Muscle layer of colon (tissue), 2 donors: ENCODE data around the gene RPS21.

Experiments
- H3K27ac ChIP-seq: one replicate; pipeline ENCODE4 v1.7.0; 2013; ENCODE audit warnings: low read depth, mild to moderate bottlenecking, low read length, moderate library complexity
- H3K27me3 ChIP-seq, 2 donors: one replicate each; pipeline ENCODE4 v1.7.0; 2013; ENCODE audit warnings: low read length in 2 of 2, mild to moderate bottlenecking in 2 of 2; ENCODE audit not compliant: insufficient read depth in 2 of 2, control insufficient read depth in 1 of 2
- H3K36me3 ChIP-seq: one replicate; pipeline ENCODE4 v1.7.0; 2013; ENCODE audit warnings: mild to moderate bottlenecking, low read length; ENCODE audit not compliant: insufficient read depth
- H3K4me1 ChIP-seq: one replicate; pipeline ENCODE4 v1.7.0; 2013; ENCODE audit warnings: mild to moderate bottlenecking, low read length; ENCODE audit not compliant: insufficient read depth
- H3K4me3 ChIP-seq, 2 donors: one replicate each; pipeline ENCODE4 v1.7.0; 2013; ENCODE audit warnings: low read length in 2 of 2, low read depth in 1 of 2, mild to moderate bottlenecking in 1 of 2, moderate library complexity in 1 of 2
- H3K9ac ChIP-seq: one replicate; pipeline ENCODE4 v1.7.0; 2013; ENCODE audit warnings: low read length
- H3K9me3 ChIP-seq: one replicate; pipeline ENCODE4 v1.7.0; 2013; ENCODE audit warnings: mild to moderate bottlenecking, low read length
- donor health status: abdominal sarcoma.
- donor health status: Adenocarcinoma of cecum.

The RPS21 gene

GRCh38 chr20:62398120-62398821 lies 11.4 kb downstream of the RPS21 start:
- Histone ChIP-seq H3K4me1 (no peaks in the 10 kb centered on the region), H3K4me3 (no peak overlapping the region), H3K9me3 (no peaks in the 10 kb centered on the region), H3K36me3 (peaks cover 3% of the 10 kb centered on the region), H3K27ac (no peak overlapping the region), H3K9ac (no peak overlapping the region), H3K27me3 (no peaks in the 10 kb centered on the region)

GRCh38 chr20:62400021-62400420 lies 13.1 kb downstream of the RPS21 start:
- H3K9ac ChIP-seq = no peak overlapping the region
- H3K27ac ChIP-seq = no peak overlapping the region
- H3K27me3 ChIP-seq = no peaks in the 10 kb centered on the region
- no peaks in the 10 kb centered on the region for H3K36me3 ChIP-seq
- peaks cover 2% of the 10 kb centered on the region for H3K4me1 ChIP-seq
- no peaks in the 10 kb centered on the region for H3K9me3 ChIP-seq
- H3K4me3 ChIP-seq = no peak overlapping the region

GRCh38 chr20:62400541-62400940 lies 13.6 kb downstream of the RPS21 start:
- H3K9me3 ChIP-seq = no peaks in the 10 kb centered on the region
- peaks cover 7% of the 10 kb centered on the region for H3K4me1 ChIP-seq
- H3K36me3 ChIP-seq = no peaks in the 10 kb centered on the region
- H3K27me3 ChIP-seq = no peaks in the 10 kb centered on the region
- H3K27ac ChIP-seq = no peak overlapping the region
- H3K4me3 ChIP-seq = no peak overlapping the region
- H3K9ac ChIP-seq = no peak overlapping the region

- no peak overlapping the region for H3K27ac ChIP-seq
- no peaks in the 10 kb centered on the region for H3K9me3 ChIP-seq
- H3K4me3 ChIP-seq = no peak overlapping the region
Observed at GRCh38 chr20:62401331-62401779, 14.5 kb downstream of the RPS21 start.

GRCh38 chr20:62402456-62403150 lies 15.7 kb downstream of the RPS21 start:
- Histone ChIP-seq H3K9ac (no peak overlapping the region), H3K27me3 (no peaks in the 10 kb centered on the region), H3K9me3 (no peaks in the 10 kb centered on the region), H3K4me3 (no peak overlapping the region), H3K4me1 (peaks cover 18% of the 10 kb centered on the region), H3K36me3 (no peaks in the 10 kb centered on the region), H3K27ac (no peak overlapping the region)

More at GRCh38 chr20:62401331-62401779, 14.5 kb downstream of the RPS21 start:
- Histone ChIP-seq H3K27me3 (no peaks in the 10 kb centered on the region), H3K4me1 (peaks cover 15% of the 10 kb centered on the region), H3K36me3 (no peaks in the 10 kb centered on the region), H3K9ac (no peak overlapping the region)

- Histone ChIP-seq H3K36me3 (no peaks in the 10 kb centered on the region), H3K9me3 (no peaks in the 10 kb centered on the region), H3K4me3 (no peak overlapping the region), H3K4me1 (peaks cover 18% of the 10 kb centered on the region), H3K9ac (no peak overlapping the region), H3K27me3 (no peaks in the 10 kb centered on the region), H3K27ac (no peak overlapping the region)
Observed at GRCh38 chr20:62403331-62403730, 16.4 kb downstream of the RPS21 start.

- peaks cover 18% of the 10 kb centered on the region for H3K4me1 ChIP-seq
- H3K36me3 ChIP-seq = no peaks in the 10 kb centered on the region
- no peaks in the 10 kb centered on the region for H3K9me3 ChIP-seq
- H3K4me3 ChIP-seq = no peak overlapping the region
- H3K27ac ChIP-seq = no peak overlapping the region
- H3K27me3 ChIP-seq = no peaks in the 10 kb centered on the region
- H3K9ac ChIP-seq = no peak overlapping the region
Observed at GRCh38 chr20:62404112-62404665, 17.3 kb downstream of the RPS21 start.

GRCh38 chr20:62404761-62405107 lies 17.8 kb downstream of the RPS21 start:
- Histone ChIP-seq H3K9ac (no peak overlapping the region), H3K4me3 (no peak overlapping the region), H3K27me3 (no peaks in the 10 kb centered on the region), H3K27ac (no peak overlapping the region), H3K36me3 (no peaks in the 10 kb centered on the region), H3K9me3 (no peaks in the 10 kb centered on the region), H3K4me1 (peaks cover 21% of the 10 kb centered on the region)

GRCh38 chr20:62405108-62405980 lies 18.4 kb downstream of the RPS21 start:
- H3K9ac ChIP-seq = peak overlapping the region; percentile 74
- H3K27ac ChIP-seq = no peak overlapping the region
- H3K4me3 ChIP-seq = peak overlapping the region in 1 of 2 donors; percentile 77
- no peaks in the 10 kb centered on the region for H3K27me3 ChIP-seq
- no peaks in the 10 kb centered on the region for H3K36me3 ChIP-seq
- no peaks in the 10 kb centered on the region for H3K9me3 ChIP-seq
- H3K4me1 ChIP-seq = peaks cover 27% of the 10 kb centered on the region

- peaks cover 30% of the 10 kb centered on the region for H3K4me1 ChIP-seq
- H3K4me3 ChIP-seq = peak overlapping the region; percentile 46 to 77
- H3K9me3 ChIP-seq = no peaks in the 10 kb centered on the region
- peak overlapping the region; percentile 74 for H3K9ac ChIP-seq
- no peaks in the 10 kb centered on the region for H3K36me3 ChIP-seq
- H3K27ac ChIP-seq = peak overlapping the region; percentile 6
- H3K27me3 ChIP-seq = no peaks in the 10 kb centered on the region
Observed at GRCh38 chr20:62405981-62406513, 19.1 kb downstream of the RPS21 start.
